Liver (tissue), 3 donors: ENCODE data around the gene RWDD3.

Experiments used
- GABPA ChIP-seq, 2 donors: IDR thresholded peaks in 1 of 2; conservative IDR thresholded peaks in 1 of 2; 2 replicates each; pipeline ENCODE4 v1.6.1; 2016; ENCODE audit warnings: antibody characterized with exemption in 2 of 2, mild to moderate bottlenecking in 1 of 2, moderate library complexity in 1 of 2
- RAD21 ChIP-seq, 2 donors: IDR thresholded peaks; 2 replicates each; pipeline ENCODE4 v1.6.1; 2016; ENCODE audit warnings: antibody characterized with exemption in 2 of 2, mild to moderate bottlenecking in 2 of 2
- TF ChIP-seq, protein P1 (sequence below): fragments of 150-350 bp; IDR thresholded peaks from 2 replicates; pipeline ENCODE4 v1.5.1; 2017; ENCODE audit warnings: improper control_type of control experiment, low read depth, low read length; ENCODE audit not compliant: missing input control
- donor health status: healthy.
- donor health status: healthy.

DNA sequence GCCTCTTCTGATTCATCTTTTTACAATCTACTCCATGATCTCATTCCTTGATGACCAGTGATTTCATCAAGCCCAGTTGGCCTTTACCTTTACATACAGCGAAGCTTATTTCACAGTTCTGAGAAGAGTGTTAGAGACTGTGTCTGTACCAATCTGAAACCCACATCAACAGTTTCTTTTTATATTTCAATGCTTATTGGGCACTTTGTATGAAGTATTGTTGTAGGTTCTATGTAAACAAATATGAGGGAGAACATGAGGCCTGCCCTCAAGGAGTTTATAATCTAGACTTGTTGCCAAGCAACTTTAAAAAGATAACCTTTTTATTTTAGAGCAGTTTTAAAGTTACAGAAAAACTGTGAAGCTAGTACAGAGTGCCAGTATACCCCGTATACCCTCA, 27.5 kb upstream of the RWDD3 start:
- TF ChIP-seq GABPA (IDR thresholded peaks at IDR 0.05 in 1 of 2, conservative IDR thresholded peaks at IDR 0.05 in 1 of 2), result no peak
- TF ChIP-seq, protein P1, sequence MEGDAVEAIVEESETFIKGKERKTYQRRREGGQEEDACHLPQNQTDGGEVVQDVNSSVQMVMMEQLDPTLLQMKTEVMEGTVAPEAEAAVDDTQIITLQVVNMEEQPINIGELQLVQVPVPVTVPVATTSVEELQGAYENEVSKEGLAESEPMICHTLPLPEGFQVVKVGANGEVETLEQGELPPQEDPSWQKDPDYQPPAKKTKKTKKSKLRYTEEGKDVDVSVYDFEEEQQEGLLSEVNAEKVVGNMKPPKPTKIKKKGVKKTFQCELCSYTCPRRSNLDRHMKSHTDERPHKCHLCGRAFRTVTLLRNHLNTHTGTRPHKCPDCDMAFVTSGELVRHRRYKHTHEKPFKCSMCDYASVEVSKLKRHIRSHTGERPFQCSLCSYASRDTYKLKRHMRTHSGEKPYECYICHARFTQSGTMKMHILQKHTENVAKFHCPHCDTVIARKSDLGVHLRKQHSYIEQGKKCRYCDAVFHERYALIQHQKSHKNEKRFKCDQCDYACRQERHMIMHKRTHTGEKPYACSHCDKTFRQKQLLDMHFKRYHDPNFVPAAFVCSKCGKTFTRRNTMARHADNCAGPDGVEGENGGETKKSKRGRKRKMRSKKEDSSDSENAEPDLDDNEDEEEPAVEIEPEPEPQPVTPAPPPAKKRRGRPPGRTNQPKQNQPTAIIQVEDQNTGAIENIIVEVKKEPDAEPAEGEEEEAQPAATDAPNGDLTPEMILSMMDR, result no peak
- TF ChIP-seq RAD21 (IDR thresholded peaks at IDR 0.05), result no peak
